ENCODE results near the gene ETAA1. TPM values are rescaled to one million over a fixed set of nuclear protein-coding genes. Genes with fewer than 3 reads are reported as not detected.

Gene ETAA1
- polyA plus RNA-seq, 4 donors = 24.5 to 31.2 (median 26.3) TPM

GRCh38 chr2:67436221-67436620 is 39.1 kb downstream of the ETAA1 start:
- DNase-seq (ENCODE audit: low read depth in 4 of 4, low spot score in 3 of 4) = no peak

DNA sequence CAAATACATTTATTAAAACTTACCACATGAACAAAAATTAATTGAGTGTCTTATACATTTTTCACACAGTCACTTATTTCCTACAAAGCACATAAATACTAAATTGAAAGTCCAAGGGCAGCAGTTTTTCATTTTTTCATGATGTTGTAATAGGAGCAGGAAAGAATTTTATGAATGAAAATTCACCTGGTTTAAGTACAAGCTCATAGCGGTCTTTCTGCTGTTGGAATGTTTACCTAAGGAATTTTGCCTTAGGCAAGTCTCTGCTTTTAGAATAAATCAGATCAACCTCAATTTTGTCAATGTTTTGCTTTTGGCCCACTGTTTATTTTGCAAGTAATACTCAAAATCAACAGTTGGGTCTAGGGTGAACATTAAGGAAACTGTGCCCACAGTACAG is 40.0 kb downstream of the ETAA1 start:
- DNase-seq (ENCODE audit: low read depth in 4 of 4, low spot score in 3 of 4) = no peak

GRCh38 chr2:67438337-67438736 is 41.2 kb downstream of the ETAA1 start:
- no peak for DNase-seq (ENCODE audit: low read depth in 4 of 4, low spot score in 3 of 4)

GRCh38 chr2:67445652-67446268 is 48.6 kb downstream of the ETAA1 start:
- no peak for DNase-seq (ENCODE audit: low read depth in 4 of 4, low spot score in 3 of 4)

DNA sequence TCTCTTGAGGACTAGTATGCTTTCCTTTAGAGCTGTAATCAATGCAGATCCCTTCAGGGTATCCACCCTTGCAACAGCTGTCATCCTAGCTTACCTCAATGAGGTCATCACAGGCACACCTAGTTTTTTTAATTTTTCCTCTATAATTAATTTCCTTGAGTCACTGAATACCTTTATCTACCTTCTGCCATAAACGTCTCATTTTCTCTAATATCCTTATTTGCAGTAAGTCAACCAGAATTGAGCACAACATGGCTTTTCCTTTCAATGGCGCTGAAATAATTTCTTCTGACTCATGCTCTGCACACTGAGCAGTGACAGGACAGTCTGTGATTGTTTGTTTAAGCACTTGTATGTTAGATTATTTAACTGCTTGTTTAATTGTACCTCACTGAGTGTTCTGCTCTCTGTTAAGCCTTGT is 49.4 kb downstream of the ETAA1 start:
- no peak for DNase-seq (ENCODE audit: low read depth in 4 of 4, low spot score in 3 of 4)

DNA sequence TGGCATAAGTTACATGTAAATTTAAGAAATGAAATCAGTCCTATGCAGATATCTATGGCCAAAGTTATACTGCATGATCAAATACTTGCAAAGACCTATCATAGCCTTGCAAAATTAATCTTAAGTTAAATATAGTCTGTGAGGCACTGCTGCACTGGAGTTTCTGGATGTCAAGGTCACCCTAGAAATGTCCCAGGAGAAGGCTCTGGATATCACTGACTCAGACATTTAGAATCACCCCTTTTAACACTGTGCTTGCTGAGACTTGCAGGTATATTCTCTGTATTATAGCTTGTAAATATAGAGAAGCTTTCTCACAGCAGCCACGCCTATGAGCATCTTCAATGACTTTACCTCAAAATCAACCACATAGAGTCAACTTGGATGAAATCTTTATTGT is 51.5 kb downstream of the ETAA1 start:
- no peak for DNase-seq (ENCODE audit: low read depth in 4 of 4, low spot score in 3 of 4)

GRCh38 chr2:67451086-67451832 is 54.1 kb downstream of the ETAA1 start:
- no peak for DNase-seq (ENCODE audit: low read depth in 4 of 4, low spot score in 3 of 4)

DNA sequence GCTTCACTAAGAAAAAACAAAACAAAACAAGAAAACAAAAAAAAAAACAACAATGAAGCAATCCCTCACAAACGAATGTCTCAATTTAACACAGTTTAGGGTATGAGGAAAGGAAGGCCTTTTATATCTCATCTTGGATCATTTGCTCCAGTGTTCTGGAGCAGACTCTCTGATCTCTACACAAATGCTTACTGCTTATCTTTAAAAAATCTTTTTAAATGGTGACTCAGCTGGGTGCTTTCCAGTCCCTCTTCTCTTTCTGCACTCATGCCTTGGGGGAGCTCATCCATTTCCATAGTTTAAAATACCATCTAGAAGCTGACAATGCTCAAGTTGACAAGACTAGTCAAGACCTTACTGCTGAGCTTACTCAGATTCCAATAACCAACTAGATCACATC is 56.2 kb downstream of the ETAA1 start:
- no peak for DNase-seq (ENCODE audit: low read depth in 4 of 4, low spot score in 3 of 4)

DNA sequence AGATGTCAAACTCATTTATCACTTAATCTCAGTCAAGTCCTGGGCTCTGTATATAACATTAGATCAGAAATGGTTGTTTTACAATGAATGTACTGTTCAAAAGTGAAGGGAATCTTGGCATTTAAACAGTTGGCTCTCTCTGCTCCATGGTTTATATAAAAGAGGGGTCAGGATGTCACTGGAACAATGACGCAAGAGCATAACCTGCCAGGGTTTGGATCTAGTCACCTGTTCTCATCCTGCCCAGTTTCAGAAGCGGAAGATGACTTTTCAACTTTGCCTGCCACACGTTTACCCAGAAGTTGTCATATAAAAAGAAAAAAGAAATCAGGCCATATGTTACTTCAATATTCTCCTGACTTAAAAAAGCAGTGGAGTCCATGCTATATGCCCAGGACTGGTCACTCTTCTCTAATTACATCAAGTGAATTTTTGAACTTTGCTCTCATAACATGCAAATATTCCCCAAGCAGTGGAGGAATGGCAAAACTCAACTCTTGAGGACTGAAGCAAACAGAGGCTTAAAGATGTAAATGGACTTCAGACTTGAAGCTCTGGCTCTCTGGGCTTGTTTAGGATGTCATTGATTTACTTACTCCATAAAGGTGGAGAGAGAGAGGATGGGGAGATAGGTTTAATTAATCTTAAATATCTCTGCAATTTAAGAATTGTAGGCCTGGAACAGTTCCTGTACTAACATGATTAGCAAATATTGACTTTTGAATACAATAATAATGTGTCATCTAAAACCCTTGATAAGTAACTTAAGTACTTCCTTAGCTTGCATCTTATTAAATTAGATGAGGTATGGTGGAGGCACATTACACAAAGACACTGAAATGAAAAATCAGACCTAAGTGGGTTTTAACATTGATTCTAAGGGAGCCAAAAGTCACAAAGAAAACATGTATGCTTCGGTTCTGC is 58.3 kb downstream of the ETAA1 start:
- DNase-seq (ENCODE audit: low read depth in 4 of 4, low spot score in 3 of 4) = no peak

DNA sequence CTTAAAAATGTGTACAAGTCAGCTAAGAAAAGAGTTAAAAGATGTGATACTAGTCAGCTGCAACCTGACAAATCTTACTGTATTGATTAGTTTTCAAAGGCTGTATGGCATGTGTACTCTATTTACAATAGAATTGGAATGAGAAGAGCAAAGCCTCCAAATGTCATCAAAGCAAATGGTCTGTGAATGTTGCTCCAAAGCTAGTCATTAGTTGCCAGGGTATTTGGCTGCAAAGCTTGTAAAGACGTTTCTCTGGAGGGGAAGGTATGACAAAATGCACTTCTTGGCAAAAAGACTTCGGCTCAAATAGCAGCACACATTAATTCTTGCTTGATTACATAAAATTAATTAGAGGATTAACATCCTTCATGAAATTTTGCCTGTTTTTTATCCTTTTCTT is 59.3 kb downstream of the ETAA1 start:
- no peak for DNase-seq (ENCODE audit: low read depth in 4 of 4, low spot score in 3 of 4)

- DNase-seq (ENCODE audit: low read depth in 4 of 4, low spot score in 3 of 4) = no peak
Observed at GRCh38 chr2:67457699-67458098, 60.6 kb downstream of the ETAA1 start.

DNA sequence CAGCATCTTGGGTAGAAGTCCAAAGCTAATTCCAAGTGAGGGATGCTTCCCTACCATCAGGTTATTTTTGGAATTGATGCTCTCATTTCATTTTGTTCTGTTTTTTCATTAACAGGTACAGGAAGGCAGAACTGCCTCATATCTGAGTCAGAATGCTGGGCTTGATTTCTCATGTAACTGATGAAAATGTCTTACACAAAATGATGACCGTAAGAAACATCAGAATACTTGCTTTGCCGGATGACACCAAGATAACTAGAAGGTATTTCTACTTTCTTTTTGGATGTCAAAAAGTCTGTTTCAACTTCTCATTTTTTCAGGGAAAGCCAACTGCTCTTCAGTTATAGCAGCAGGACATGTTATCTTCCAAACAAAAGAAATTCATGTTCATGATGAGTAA is 62.6 kb downstream of the ETAA1 start:
- DNase-seq (ENCODE audit: low read depth in 4 of 4, low spot score in 3 of 4) = no peak

All from left renal pelvis (tissue), 4 donors.